H1 (cell line): ENCODE measurements around the gene RELN. TPM values are rescaled to one million over a fixed set of nuclear protein-coding genes. Genes with fewer than 3 reads are reported as not detected.

Source experiments
- CTCF ChIA-PET: fragments of 300-600 bp; sonication (Branson Sonifier 250); formaldehyde crosslinking; loops from one replicate; lab custom pipeline; 2021; ENCODE audit not compliant: partially characterized antibody; lab: Charles Lee
- POLR2A ChIA-PET: fragments of 300-600 bp; sonication (Branson Sonifier 250); formaldehyde crosslinking; loops from one replicate; lab custom pipeline; 2021; ENCODE audit warnings: inconsistent platforms; ENCODE audit not compliant: partially characterized antibody; lab: Charles Lee
- DNase-seq, 2 experiments: peaks; one replicate each; pipeline versions ENCODE4 v3.0.0 to v3.0.0-alpha.2; 2010 to 2022; ENCODE audit warnings: low spot score in 2 of 2, low read depth in 1 of 2, mixed read lengths in 1 of 2
- FAIRE-seq: peaks from 2 replicates; lab custom pipeline; 2011; peaks lifted over from hg19 to GRCh38; lab: Jason Lieb, UNC
- H2AFZ ChIP-seq: 2 replicates; pipeline ENCODE4 v1.8.1; 2012; ENCODE audit warnings: low read length, inconsistent platforms
- H2AK5ac ChIP-seq: 2 replicates; pipeline ENCODE4 v1.6.1; 2013; ENCODE audit warnings: low read depth, low read length
- H2BK120ac ChIP-seq: replicated peaks from 2 replicates; pipeline ENCODE3; 2013; ENCODE audit warnings: low read depth, low read length, inconsistent platforms
- H2BK12ac ChIP-seq: 2 replicates; pipeline ENCODE4 v1.6.1; 2013; ENCODE audit warnings: low read depth, low read length
- H2BK15ac ChIP-seq: 2 replicates; pipeline ENCODE4 v1.6.1; 2013; ENCODE audit warnings: low read length
- H2BK20ac ChIP-seq: 2 replicates; pipeline ENCODE4 v1.6.1; 2013; ENCODE audit warnings: low read length
- H2BK5ac ChIP-seq: 2 replicates; pipeline ENCODE4 v1.6.1; 2013; ENCODE audit warnings: low read depth, low read length
- H3K14ac ChIP-seq: 2 replicates; pipeline ENCODE4 v1.6.1; 2013; ENCODE audit warnings: inconsistent platforms; ENCODE audit not compliant: insufficient read length
- H3K18ac ChIP-seq: 2 replicates; pipeline ENCODE4 v1.6.1; 2013; ENCODE audit warnings: low read length; ENCODE audit errors: extremely low read depth
- H3K23ac ChIP-seq: 2 replicates; pipeline ENCODE4 v1.6.1; 2013; ENCODE audit warnings: inconsistent platforms; ENCODE audit not compliant: insufficient read length
- H3K23me2 ChIP-seq: 2 replicates; pipeline ENCODE4 v1.6.1; 2013; ENCODE audit warnings: low read depth, low read length
- H3K27ac ChIP-seq: 2 replicates; pipeline ENCODE4 v1.6.1; 2011; ENCODE audit warnings: low read depth, low read length, inconsistent platforms
- H3K27me3 ChIP-seq, 4 experiments: replicated peaks in 1 of 4; 1 replicate in 1 of 4; 2 replicates in 3 of 4; pipeline versions ENCODE4 v1.6.1 to v1.8.1; 2011 to 2013; ENCODE audit warnings: low read length in 3 of 4, mild to moderate bottlenecking in 3 of 4, inconsistent platforms in 2 of 4, mixed read lengths in 2 of 4, moderate library complexity in 1 of 4; ENCODE audit not compliant: control insufficient read depth in 3 of 4, insufficient read depth in 3 of 4; ENCODE audit errors: extremely low read depth in 1 of 4
- H3K36me3 ChIP-seq, 4 experiments: 2 replicates each; pipeline versions ENCODE4 v1.6.1 to v1.8.1; 2011 to 2013; ENCODE audit warnings: mild to moderate bottlenecking in 4 of 4, low read length in 3 of 4, moderate library complexity in 2 of 4, control low read depth in 1 of 4, inconsistent platforms in 1 of 4; ENCODE audit not compliant: insufficient read depth in 4 of 4, control insufficient read depth in 2 of 4
- H3K4ac ChIP-seq: replicated peaks from 2 replicates; pipeline ENCODE3; 2013; ENCODE audit warnings: low read length, low read depth, mixed read lengths, inconsistent platforms; ENCODE audit not compliant: insufficient read length
- H3K4me1 ChIP-seq, 4 experiments: replicated peaks in 1 of 4; 1 replicate in 1 of 4; 2 replicates in 3 of 4; pipeline versions ENCODE4 v1.6.1 to v1.8.1; 2011 to 2013; ENCODE audit warnings: low read length in 3 of 4, inconsistent platforms in 2 of 4, mixed read lengths in 1 of 4; ENCODE audit not compliant: insufficient read depth in 4 of 4, control insufficient read depth in 3 of 4
- H3K4me2 ChIP-seq, 2 experiments: 2 replicates each; pipeline versions ENCODE4 v1.6.1 to v1.8.1; 2011 to 2013; ENCODE audit warnings: low read depth in 2 of 2, low read length in 2 of 2, control low read depth in 1 of 2, inconsistent platforms in 1 of 2, mild to moderate bottlenecking in 1 of 2; ENCODE audit not compliant: insufficient read depth in 1 of 2
- H3K4me3 ChIP-seq, 4 experiments: fragments of 200-600, 300-600 bp in 1 of 4; sonication (generic), shearing (Covaris generic), sonication (Bioruptor Twin) in 1 of 4; 2 replicates each; pipeline versions ENCODE4 v1.5.1 to v1.8.1; 2011 to 2016; ENCODE audit warnings: low read length in 4 of 4, low read depth in 3 of 4, control low read depth in 2 of 4, inconsistent platforms in 2 of 4, mild to moderate bottlenecking in 2 of 4, mixed read lengths in 1 of 4, moderate library complexity in 1 of 4; ENCODE audit not compliant: insufficient read depth in 2 of 4; ENCODE audit errors: extremely low read depth in 1 of 4
- H3K56ac ChIP-seq: replicated peaks from 2 replicates; pipeline ENCODE3; 2013; ENCODE audit warnings: low read depth, mild to moderate bottlenecking, mixed read lengths, low read length, inconsistent platforms; ENCODE audit not compliant: insufficient read length
- H3K79me1 ChIP-seq: 2 replicates; pipeline ENCODE4 v1.6.1; 2013; ENCODE audit warnings: low read depth, low read length, control low read depth
- H3K79me2 ChIP-seq, 2 experiments: 2 replicates each; pipeline versions ENCODE4 v1.6.1 to v1.8.1; 2012 to 2013; ENCODE audit warnings: low read length in 2 of 2, mild to moderate bottlenecking in 2 of 2, inconsistent platforms in 1 of 2; ENCODE audit not compliant: insufficient read depth in 2 of 2, control insufficient read depth in 1 of 2
- H3K9ac ChIP-seq, 4 experiments: replicated peaks in 1 of 4; 1 replicate in 1 of 4; 2 replicates in 3 of 4; pipeline versions ENCODE4 v1.6.1 to v1.8.1; 2011 to 2013; ENCODE audit warnings: low read depth in 3 of 4, low read length in 3 of 4, control low read depth in 2 of 4, mild to moderate bottlenecking in 2 of 4, moderate library complexity in 2 of 4, inconsistent platforms in 1 of 4; ENCODE audit errors: extremely low read depth in 1 of 4
- H3K9me3 ChIP-seq, 2 experiments: 2 replicates each; pipeline versions ENCODE4 v1.6.1 to v1.8.1; 2012 to 2013; ENCODE audit warnings: mild to moderate bottlenecking in 2 of 2, moderate library complexity in 2 of 2, control low read depth in 1 of 2, inconsistent platforms in 1 of 2, low read depth in 1 of 2, low read length in 1 of 2, mixed read lengths in 1 of 2; ENCODE audit not compliant: insufficient read depth in 2 of 2
- H4K20me1 ChIP-seq, 2 experiments: replicated peaks in 1 of 2; 2 replicates each; pipeline versions ENCODE3 to v1.8.1; 2011 to 2013; ENCODE audit warnings: inconsistent platforms in 2 of 2, low read length in 2 of 2, mild to moderate bottlenecking in 1 of 2; ENCODE audit not compliant: insufficient read depth in 2 of 2, control insufficient read depth in 1 of 2
- H4K5ac ChIP-seq: 2 replicates; pipeline ENCODE4 v1.6.1; 2013; ENCODE audit warnings: low read length, low read depth, mixed read lengths, inconsistent platforms; ENCODE audit not compliant: insufficient read length
- H4K8ac ChIP-seq: 2 replicates; pipeline ENCODE4 v1.8.0; 2013; ENCODE audit warnings: mild to moderate bottlenecking, moderate library complexity, low read length, inconsistent platforms; ENCODE audit not compliant: insufficient read depth; ENCODE audit errors: extremely low read depth
- H4K91ac ChIP-seq: replicated peaks from 2 replicates; pipeline ENCODE3; 2013; ENCODE audit warnings: low read length, mixed read lengths, inconsistent platforms; ENCODE audit not compliant: insufficient read length
- BRCA1 ChIP-seq: IDR thresholded peaks from 2 replicates; pipeline ENCODE4 v1.6.1; 2012; ENCODE audit warnings: low read depth, low read length, improper control_type of control experiment
- E2F6 ChIP-seq: IDR thresholded peaks from 2 replicates; pipeline ENCODE4 v1.6.1; 2012; ENCODE audit warnings: inconsistent platforms
- GABPA ChIP-seq: IDR thresholded peaks from 2 replicates; pipeline ENCODE4 v1.6.1; 2011; ENCODE audit warnings: mild to moderate bottlenecking, low read length, moderate library complexity, borderline replicate concordance; ENCODE audit not compliant: insufficient read depth
- JUND ChIP-seq: IDR thresholded peaks from 2 replicates; pipeline ENCODE4 v1.6.1; 2011; ENCODE audit warnings: mild to moderate bottlenecking, improper control_type of control experiment, low read length
- KDM5A ChIP-seq: fragments of 200-600 bp; IDR thresholded peaks from 2 replicates; pipeline ENCODE4 v1.7.1; 2012; ENCODE audit warnings: mild to moderate bottlenecking, low read length, inconsistent platforms, mixed read lengths
- RNF2 ChIP-seq: fragments of 200-900, 300-1000 bp; sonication (generic); IDR thresholded peaks from 2 replicates; pipeline ENCODE4 v1.7.1; 2016; ENCODE audit warnings: borderline replicate concordance, low read depth, mild to moderate bottlenecking, antibody characterized with exemption, low read length; ENCODE audit not compliant: poor library complexity, severe bottlenecking; ENCODE audit errors: missing control alignments
- SAP30 ChIP-seq: fragments of 300-600 bp; sonication (generic); IDR thresholded peaks from 2 replicates; pipeline ENCODE4 v1.7.1; 2012; ENCODE audit warnings: low read length, moderate library complexity, mild to moderate bottlenecking, inconsistent platforms; ENCODE audit not compliant: insufficient read depth, insufficient replicate concordance
- SP4 ChIP-seq: IDR thresholded peaks from 2 replicates; pipeline ENCODE4 v1.6.1; 2012; ENCODE audit warnings: low read length, inconsistent platforms
- TEAD4 ChIP-seq: IDR thresholded peaks from 2 replicates; pipeline ENCODE4 v1.6.1; 2012; ENCODE audit warnings: low read depth, low read length, inconsistent platforms, mixed read lengths
- YY1 ChIP-seq: IDR thresholded peaks from 2 replicates; pipeline ENCODE4 v1.6.1; 2011; ENCODE audit warnings: low read depth, mild to moderate bottlenecking, low read length
- ZNF274 ChIP-seq: IDR thresholded peaks from 2 replicates; pipeline ENCODE4 v1.7.0; 2012; ENCODE audit warnings: low read length, borderline replicate concordance; ENCODE audit errors: extremely low read depth
- WGBS, 2 experiments: shearing (Covaris generic) in 1 of 2; methylation state at CpG; one replicate each; pipeline versions ENCODE4 v1.1.6 to v1.1.7; 2013 to 2015; ENCODE audit warnings: low lambda C conversion rate in 2 of 2, mixed read lengths in 2 of 2, inconsistent platforms in 1 of 2, low coverage in 1 of 2, missing lambda C conversion rate in 1 of 2; ENCODE audit not compliant: insufficient replicate concordance in 2 of 2, insufficient coverage in 1 of 2, insufficient read length in 1 of 2; ENCODE audit errors: extremely low coverage in 1 of 2, missing lambda C conversion rate in 1 of 2; 5-methylcytosine and 5-hydroxymethylcytosine counted together
- polyA plus RNA-seq, 7 experiments: library from polyadenylated mRNA; depleted of rRNA in 3 of 7; stranded (reverse) in 5 of 7; unstranded in 2 of 7; fragments of >200 nt in 5 of 7; fragments of 200-250 nt in 2 of 7; gene quantifications; 1 replicate in 5 of 7; 2 replicates in 1 of 7; 4 replicates in 1 of 7; pipeline versions ENCODE4 v1.2.1 to v1.2.3, GENCODE V29; 2011 to 2013; ENCODE audit warnings: missing spikeins in 2 of 7, mixed read lengths in 2 of 7
- total RNA-seq: library from RNA; stranded (reverse); fragmentation: NEBNext Ultra II Directional; extraction: Animal tissue kit (Norgen Biotek cat#: 25700); gene quantifications from 2 replicates; pipeline ENCODE4 v1.2.1, GENCODE V29; 2021

Gene RELN
- total and polyA plus RNA-seq, 2 of the 8 experiments (the other 6 are each of a cell fraction or from before 2014, with no cell fraction given): 0.03 to 0.07 TPM

- DNase-seq (no peak), FAIRE-seq (no peak)
- H3K36me3 ChIP-seq: no peaks in the 10 kb centered on the region
- H2AFZ ChIP-seq: no peak overlapping the region
- no peaks in the 10 kb centered on the region for H3K79me2 ChIP-seq
- no peaks in the 10 kb centered on the region; the same call in 1 of the 2 replicates for H3K23me2 ChIP-seq
- H3K4ac ChIP-seq: no peak overlapping the region
- 93% methylated on average over 3 of the region's 3 CpGs; no CpG with 5 or more reads in 1 of the 2 experiments for WGBS, 2 experiments
- ChIA-PET POLR2A (no interaction called here), CTCF (interaction anchor here (0.6 to 0.9 kb wide), 2 partner anchors 18 to 26 kb away, joined by 3 to 4 read pairs; no protein-coding TSS in a partner anchor)
- H4K20me1 ChIP-seq: no peaks in the 10 kb centered on the region
- H3K4me2 ChIP-seq: no peak overlapping the region
- H3K9me3 ChIP-seq: no peaks in the 10 kb centered on the region
- no peak overlapping the region for H3K27ac ChIP-seq
- peaks cover 0 to 3% (median 0%) of the 10 kb centered on the region in 4 experiments; a peak in 2 of 7 replicates for H3K4me1 ChIP-seq
- no peak overlapping the region for H4K91ac ChIP-seq
- H3K4me3 ChIP-seq: no peak overlapping the region
- no peak overlapping the region for H3K9ac ChIP-seq
- TF ChIP-seq SAP30 (no peak), JUND (no peak), KDM5A (no peak), ZNF274 (no peak), SP4 (no peak), GABPA (no peak), E2F6 (no peak), YY1 (no peak), TEAD4 (no peak), RNF2 (no peak), BRCA1 (no peak)
- no peak overlapping the region for H3K18ac ChIP-seq
- H2BK20ac ChIP-seq: no peak overlapping the region
- H3K14ac ChIP-seq: no peak overlapping the region
- H3K56ac ChIP-seq: no peak overlapping the region
- H4K8ac ChIP-seq: no peak overlapping the region
- H2BK5ac ChIP-seq: no peak overlapping the region
- H2BK15ac ChIP-seq: no peak overlapping the region
- no peak overlapping the region for H3K23ac ChIP-seq
- no peak overlapping the region for H2BK12ac ChIP-seq
- H3K79me1 ChIP-seq: no peaks in the 10 kb centered on the region
- H3K27me3 ChIP-seq: no peaks in the 10 kb centered on the region
- no peak overlapping the region for H2AK5ac ChIP-seq
- no peak overlapping the region for H2BK120ac ChIP-seq
- H4K5ac ChIP-seq: no peak overlapping the region
These were observed 51.8 kb downstream of the RELN start for GRCh38 chr7:103937680-103938079.
